DND-41 (cell line): ENCODE measurements around the gene TTC28.
A peak's percentile ranks its signal among the peaks of the same experiment; 100 is the strongest.

Source experiments
- ATAC-seq: fragments of 200-7000 bp; cut with Tn5 transposase; 3 replicates; pipeline ENCODE4 v1.9.1; 2021; ENCODE audit warnings: low read depth; ENCODE audit not compliant: insufficient read depth
- DNase-seq: peaks from one replicate; pipeline ENCODE4 v3.0.0-alpha.2; 2020
- H2AFZ ChIP-seq: 2 replicates; pipeline ENCODE4 v1.6.0; 2012; ENCODE audit warnings: low read depth, low read length
- H3K27ac ChIP-seq: 2 replicates; pipeline ENCODE4 v1.5.1; 2012; ENCODE audit warnings: low read length, inconsistent platforms
- H3K27me3 ChIP-seq: fragments of 200-600 bp; sonication (generic); 2 replicates; pipeline ENCODE4 v1.6.0; 2012; ENCODE audit warnings: low read length, mild to moderate bottlenecking, inconsistent platforms; ENCODE audit not compliant: insufficient read depth, poor library complexity
- H3K36me3 ChIP-seq: 2 replicates; pipeline ENCODE4 v1.5.1; 2012; ENCODE audit warnings: low read length, inconsistent platforms; ENCODE audit not compliant: insufficient read depth
- H3K4me1 ChIP-seq: 2 replicates; pipeline ENCODE4 v1.5.1; 2012; ENCODE audit warnings: mild to moderate bottlenecking, low read length; ENCODE audit not compliant: insufficient read depth
- H3K4me2 ChIP-seq: 2 replicates; pipeline ENCODE4 v1.6.0; 2012; ENCODE audit warnings: mild to moderate bottlenecking, moderate library complexity, low read length, inconsistent platforms; ENCODE audit not compliant: insufficient read depth
- H3K4me3 ChIP-seq, 2 experiments: fragments of 200-600 bp in 1 of 2; shearing (Covaris generic) in 1 of 2; 2 replicates each; pipeline ENCODE4 v1.5.1; 2012 to 2016; ENCODE audit warnings: inconsistent platforms in 2 of 2, low read length in 2 of 2, mild to moderate bottlenecking in 2 of 2, low read depth in 1 of 2, moderate library complexity in 1 of 2
- H3K79me2 ChIP-seq: 2 replicates; pipeline ENCODE4 v1.6.0; 2012; ENCODE audit warnings: low read length, inconsistent platforms; ENCODE audit not compliant: insufficient read depth
- H3K9ac ChIP-seq: 2 replicates; pipeline ENCODE4 v1.6.0; 2012; ENCODE audit warnings: low read depth, mild to moderate bottlenecking, inconsistent platforms, low read length, moderate library complexity
- H3K9me3 ChIP-seq: 2 replicates; pipeline ENCODE4 v1.5.1; 2012; ENCODE audit warnings: low read length, moderate library complexity, mild to moderate bottlenecking, inconsistent platforms; ENCODE audit not compliant: insufficient read depth, severe bottlenecking
- H4K20me1 ChIP-seq: 2 replicates; pipeline ENCODE4 v1.6.0; 2012; ENCODE audit warnings: low read length; ENCODE audit not compliant: insufficient read depth
- EZH2 ChIP-seq: IDR thresholded peaks from 3 replicates; pipeline ENCODE4 v1.6.1; 2012; ENCODE audit warnings: borderline replicate concordance, low read depth, mild to moderate bottlenecking, moderate library complexity, low read length, inconsistent platforms; ENCODE audit not compliant: severe bottlenecking
- TF ChIP-seq, protein P1 (sequence below): IDR thresholded peaks from 2 replicates; pipeline ENCODE4 v1.5.1; 2012; ENCODE audit warnings: borderline replicate concordance, low read length, moderate library complexity, mild to moderate bottlenecking; ENCODE audit not compliant: poor library complexity, severe bottlenecking; ENCODE audit errors: extremely low read depth

Gene TTC28

DNA sequence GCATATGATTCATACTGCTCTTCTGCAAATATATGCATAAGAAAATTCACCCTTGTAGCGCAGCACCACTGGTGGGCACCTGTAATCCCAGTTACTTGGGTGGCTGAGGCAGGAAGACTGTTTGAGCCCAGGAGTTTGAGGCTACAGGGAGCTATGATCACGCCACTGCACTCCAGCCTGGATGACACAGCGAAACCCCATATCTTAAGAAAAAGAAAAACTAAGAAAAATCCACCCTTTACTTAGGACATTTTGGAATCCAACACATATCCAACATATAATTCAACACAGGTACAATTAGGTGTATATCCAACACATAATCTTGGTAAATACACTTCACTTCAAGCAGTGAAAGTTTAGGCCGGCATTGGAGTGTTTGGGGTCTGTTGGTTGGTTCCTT lies 505.1 kb downstream of the TTC28 start:
- Histone ChIP-seq H3K9ac (no peak overlapping the region), H3K4me3 (no peak overlapping the region), H4K20me1 (0 out of 2 replicates have a peak, but pooled peaks cover 3% of the 10 kb centered on the region), H3K9me3 (no peaks in the 10 kb centered on the region), H3K27ac (no peak overlapping the region), H3K36me3 (no peaks in the 10 kb centered on the region; the same call in 1 of the 2 replicates), H3K4me1 (peaks cover 43% of the 10 kb centered on the region), H3K27me3 (no peaks in the 10 kb centered on the region), H3K79me2 (peaks cover 61% of the 10 kb centered on the region), H3K4me2 (no peak overlapping the region), H2AFZ (no peak overlapping the region)
- no peak for ATAC-seq
- no peak for TF ChIP-seq EZH2
- TF ChIP-seq, protein P1, sequence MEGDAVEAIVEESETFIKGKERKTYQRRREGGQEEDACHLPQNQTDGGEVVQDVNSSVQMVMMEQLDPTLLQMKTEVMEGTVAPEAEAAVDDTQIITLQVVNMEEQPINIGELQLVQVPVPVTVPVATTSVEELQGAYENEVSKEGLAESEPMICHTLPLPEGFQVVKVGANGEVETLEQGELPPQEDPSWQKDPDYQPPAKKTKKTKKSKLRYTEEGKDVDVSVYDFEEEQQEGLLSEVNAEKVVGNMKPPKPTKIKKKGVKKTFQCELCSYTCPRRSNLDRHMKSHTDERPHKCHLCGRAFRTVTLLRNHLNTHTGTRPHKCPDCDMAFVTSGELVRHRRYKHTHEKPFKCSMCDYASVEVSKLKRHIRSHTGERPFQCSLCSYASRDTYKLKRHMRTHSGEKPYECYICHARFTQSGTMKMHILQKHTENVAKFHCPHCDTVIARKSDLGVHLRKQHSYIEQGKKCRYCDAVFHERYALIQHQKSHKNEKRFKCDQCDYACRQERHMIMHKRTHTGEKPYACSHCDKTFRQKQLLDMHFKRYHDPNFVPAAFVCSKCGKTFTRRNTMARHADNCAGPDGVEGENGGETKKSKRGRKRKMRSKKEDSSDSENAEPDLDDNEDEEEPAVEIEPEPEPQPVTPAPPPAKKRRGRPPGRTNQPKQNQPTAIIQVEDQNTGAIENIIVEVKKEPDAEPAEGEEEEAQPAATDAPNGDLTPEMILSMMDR: no peak
- DNase-seq: no peak

DNA sequence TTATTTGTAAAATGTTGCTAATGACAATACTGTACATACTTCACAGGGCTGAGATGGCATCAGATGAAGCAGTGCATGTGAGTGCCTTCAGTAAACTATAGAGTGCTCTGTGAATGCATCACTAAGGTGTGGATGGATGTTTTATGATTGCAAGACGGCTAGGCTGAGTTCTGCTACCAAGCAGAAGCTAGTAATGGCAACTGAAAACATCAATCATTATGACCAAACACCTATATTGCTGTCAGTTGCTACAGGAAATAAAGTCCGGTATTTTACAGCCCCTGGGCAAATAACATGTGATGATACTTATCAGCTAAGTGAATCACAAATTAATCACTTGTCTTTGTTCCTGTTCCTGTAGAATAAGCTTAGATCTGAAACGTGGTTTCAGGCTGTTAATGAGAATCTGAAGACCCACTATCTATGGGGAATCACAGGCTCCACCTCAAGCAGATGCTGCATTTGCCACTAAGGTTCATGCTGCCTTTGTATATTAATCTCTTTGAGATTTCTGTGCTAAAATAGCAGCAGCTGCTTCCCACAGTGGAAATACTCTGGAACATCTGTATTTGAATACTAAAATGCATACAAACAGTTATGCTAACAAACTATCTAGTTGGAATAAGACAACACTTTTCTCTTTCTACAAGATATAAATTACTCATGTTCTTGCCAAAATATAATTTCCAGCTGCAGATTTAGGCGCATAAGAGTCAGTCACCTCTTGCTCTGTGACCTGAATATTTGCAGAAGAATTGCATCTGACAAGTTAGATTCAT lies 506.6 kb downstream of the TTC28 start:
- ATAC-seq: peak; percentile 56

DNA sequence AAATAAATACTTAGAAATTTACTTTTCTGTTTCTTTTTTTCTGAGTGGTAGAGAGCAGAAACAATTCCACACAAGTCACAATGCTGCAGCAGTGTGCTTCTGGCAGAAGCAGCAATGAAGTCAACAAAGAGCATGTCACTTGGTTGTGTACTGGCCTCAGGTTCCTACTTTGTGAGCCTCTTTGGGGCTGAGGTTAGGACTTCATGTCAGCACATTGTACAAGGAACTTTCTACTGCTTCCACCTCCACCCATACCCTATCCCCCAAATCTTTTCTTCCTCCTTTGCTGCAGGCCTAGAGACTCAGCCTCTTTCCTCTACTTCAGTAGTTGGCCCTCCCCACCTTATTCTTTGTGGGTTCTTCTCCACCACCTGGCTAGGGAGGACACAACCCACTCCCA lies 507.9 kb downstream of the TTC28 start:
- no peak overlapping the region; the same call in 1 of the 2 replicates for H3K9ac ChIP-seq
- H3K4me2 ChIP-seq: no peak overlapping the region
- no peak overlapping the region for H3K4me3 ChIP-seq
- peak overlapping the region; percentile 46 for H3K27ac ChIP-seq
- no peak overlapping the region for H2AFZ ChIP-seq
- H3K9me3 ChIP-seq: no peaks in the 10 kb centered on the region
- peaks cover 43% of the 10 kb centered on the region for H3K4me1 ChIP-seq
- peaks cover 45% of the 10 kb centered on the region for H3K79me2 ChIP-seq
- H3K27me3 ChIP-seq: no peaks in the 10 kb centered on the region
- DNase-seq (peak; percentile 9), ATAC-seq (peak; percentile 67; the same call in 2 of the 3 replicates)
- H4K20me1 ChIP-seq: 0 out of 2 replicates have a peak, but pooled peaks cover 3% of the 10 kb centered on the region
- TF ChIP-seq EZH2: no peak
- TF ChIP-seq, protein P1: no peak
- H3K36me3 ChIP-seq: no peaks in the 10 kb centered on the region; the same call in 1 of the 2 replicates

More for the DNA sequence above, 506.6 kb downstream of the TTC28 start:
- H2AFZ ChIP-seq: no peak overlapping the region
- peak overlapping the region; percentile 46 for H3K27ac ChIP-seq
- DNase-seq: no peak
- H3K4me3 ChIP-seq: no peak overlapping the region
- no peaks in the 10 kb centered on the region for H3K9me3 ChIP-seq
- H3K36me3 ChIP-seq: no peaks in the 10 kb centered on the region; the same call in 1 of the 2 replicates
- H3K9ac ChIP-seq: no peak overlapping the region
- H3K79me2 ChIP-seq: peaks cover 55% of the 10 kb centered on the region
- no peak overlapping the region for H3K4me2 ChIP-seq
- H4K20me1 ChIP-seq: 0 out of 2 replicates have a peak, but pooled peaks cover 3% of the 10 kb centered on the region
- no peaks in the 10 kb centered on the region for H3K27me3 ChIP-seq
- H3K4me1 ChIP-seq: peaks cover 43% of the 10 kb centered on the region
- no peak for TF ChIP-seq EZH2
- TF ChIP-seq, protein P1: no peak
